ENCODE measurements around the gene GINS2. TPM values are rescaled to one million over a fixed set of nuclear protein-coding genes. Genes with fewer than 3 reads are reported as not detected.

Gene GINS2
- total and polyA plus RNA-seq, 8 donors = 0.37 to 1.9 (median 0.79) TPM

- Histone ChIP-seq H3K4me1 (no peaks in the 10 kb centered on the region), H3K27me3 (no peaks in the 10 kb centered on the region), H3K27ac (no peak overlapping the region), H3K9me3 (no peaks in the 10 kb centered on the region), H3K36me3 (no peaks in the 10 kb centered on the region), H3K4me3 (no peak overlapping the region)
- intact Hi-C loops (cut with DNase I) = loop anchor here in 2 of 3 donors (5.0 to 10.0 kb wide), 2 partner anchors 48 to 441 kb away; no protein-coding TSS in a partner anchor
- ATAC-seq (no peak), FAIRE-seq (no peak), DNase-seq (no peak)
- WGBS, 2 donors = 82 to 83% methylated on average over 22 of the region's 22 CpGs
- TF ChIP-seq, protein P1, sequence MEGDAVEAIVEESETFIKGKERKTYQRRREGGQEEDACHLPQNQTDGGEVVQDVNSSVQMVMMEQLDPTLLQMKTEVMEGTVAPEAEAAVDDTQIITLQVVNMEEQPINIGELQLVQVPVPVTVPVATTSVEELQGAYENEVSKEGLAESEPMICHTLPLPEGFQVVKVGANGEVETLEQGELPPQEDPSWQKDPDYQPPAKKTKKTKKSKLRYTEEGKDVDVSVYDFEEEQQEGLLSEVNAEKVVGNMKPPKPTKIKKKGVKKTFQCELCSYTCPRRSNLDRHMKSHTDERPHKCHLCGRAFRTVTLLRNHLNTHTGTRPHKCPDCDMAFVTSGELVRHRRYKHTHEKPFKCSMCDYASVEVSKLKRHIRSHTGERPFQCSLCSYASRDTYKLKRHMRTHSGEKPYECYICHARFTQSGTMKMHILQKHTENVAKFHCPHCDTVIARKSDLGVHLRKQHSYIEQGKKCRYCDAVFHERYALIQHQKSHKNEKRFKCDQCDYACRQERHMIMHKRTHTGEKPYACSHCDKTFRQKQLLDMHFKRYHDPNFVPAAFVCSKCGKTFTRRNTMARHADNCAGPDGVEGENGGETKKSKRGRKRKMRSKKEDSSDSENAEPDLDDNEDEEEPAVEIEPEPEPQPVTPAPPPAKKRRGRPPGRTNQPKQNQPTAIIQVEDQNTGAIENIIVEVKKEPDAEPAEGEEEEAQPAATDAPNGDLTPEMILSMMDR (IDR thresholded peaks at IDR 0.05) = no peak
Measured at GRCh38 chr16:85715169-85716021, 26.6 kb upstream of the GINS2 start.

DNA sequence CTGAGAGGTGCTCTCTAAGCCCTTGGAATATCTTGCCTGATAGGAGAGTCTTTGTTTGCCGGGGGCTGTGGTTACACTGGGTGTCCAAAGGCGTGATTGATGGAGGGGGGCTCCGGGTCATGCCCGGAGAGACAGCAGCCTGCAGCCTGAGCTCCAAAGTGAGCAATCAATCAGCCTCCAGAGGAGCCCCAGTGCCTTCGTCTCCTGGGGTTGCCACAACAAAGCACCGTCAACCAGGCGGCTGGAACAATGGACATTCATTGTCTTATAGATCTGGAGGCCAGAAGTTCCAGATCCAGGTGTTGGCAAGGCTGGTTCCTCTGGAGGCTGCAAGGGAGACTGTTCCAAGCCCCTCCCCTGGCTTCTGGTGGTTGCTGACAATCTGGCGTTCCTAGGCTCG, 24.0 kb upstream of the GINS2 start:
- 57 to 59% methylated on average over 9 of the region's 9 CpGs for WGBS, 2 donors

DNA sequence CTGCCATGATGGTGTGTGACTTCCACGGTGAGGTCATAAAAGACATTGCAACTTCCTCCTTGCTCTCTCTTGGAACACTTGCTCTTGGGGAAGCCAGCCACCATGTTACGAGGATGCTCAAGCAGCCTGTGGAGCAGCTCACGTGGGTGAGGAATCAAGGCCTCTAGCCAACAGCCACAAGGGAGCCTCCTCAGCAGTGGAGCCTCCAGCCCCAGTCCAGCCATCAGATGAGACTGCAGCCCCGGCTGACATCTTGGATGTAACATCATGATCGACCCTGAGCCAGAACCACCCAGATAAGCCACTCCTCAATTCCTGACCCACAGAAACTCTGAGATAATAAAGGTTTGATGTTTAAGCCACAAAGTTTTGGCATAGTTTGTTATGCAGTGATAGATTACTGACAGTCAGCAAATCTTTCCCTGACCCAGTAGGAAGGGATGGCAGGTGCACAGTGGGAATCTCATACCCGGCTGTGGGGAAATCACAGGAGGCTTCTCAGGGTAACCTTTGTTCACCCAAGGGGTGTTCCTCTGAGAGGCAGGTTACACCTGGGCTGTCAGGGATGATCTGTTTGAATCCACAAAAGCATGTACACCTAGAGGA, 23.3 kb upstream of the GINS2 start:
- FAIRE-seq (no peak), DNase-seq (no peak), ATAC-seq (no peak)
- H3K4me1 ChIP-seq = no peaks in the 10 kb centered on the region
- H3K27ac ChIP-seq = no peak overlapping the region
- no peaks in the 10 kb centered on the region for H3K9me3 ChIP-seq
- no peaks in the 10 kb centered on the region for H3K27me3 ChIP-seq
- H3K4me3 ChIP-seq = no peak overlapping the region
- H3K36me3 ChIP-seq = no peaks in the 10 kb centered on the region
- whole genome bisulfite sequencing, 2 donors = 94 to 96% methylated on average over 6 of the region's 6 CpGs
- TF ChIP-seq, protein P1 (IDR thresholded peaks at IDR 0.05) = no peak
- intact Hi-C loops (cut with DNase I) = loop anchor here in 1 of 3 donors (10.0 kb wide), 1 partner anchor 437 kb away; no protein-coding TSS in a partner anchor

More for the DNA sequence above, 24.0 kb upstream of the GINS2 start:
- DNase-seq (no peak), ATAC-seq (no peak), FAIRE-seq (no peak)
- TF ChIP-seq, protein P1 (IDR thresholded peaks at IDR 0.05) = no peak
- Histone ChIP-seq H3K27ac (no peak overlapping the region), H3K9me3 (no peaks in the 10 kb centered on the region), H3K27me3 (no peaks in the 10 kb centered on the region), H3K36me3 (no peaks in the 10 kb centered on the region), H3K4me3 (no peak overlapping the region), H3K4me1 (no peaks in the 10 kb centered on the region)
- intact Hi-C loops (cut with DNase I) = loop anchor here in 1 of 3 donors (10.0 kb wide), 1 partner anchor 438 kb away; no protein-coding TSS in a partner anchor

GRCh38 chr16:85710732-85711131, 22.0 kb upstream of the GINS2 start:
- Histone ChIP-seq H3K4me3 (no peak overlapping the region), H3K27ac (no peak overlapping the region), H3K4me1 (no peaks in the 10 kb centered on the region), H3K36me3 (no peaks in the 10 kb centered on the region), H3K27me3 (no peaks in the 10 kb centered on the region), H3K9me3 (no peaks in the 10 kb centered on the region)
- DNase-seq = no peak
- intact Hi-C loops (cut with DNase I) = loop anchor here in 1 of 3 donors (10.0 kb wide), 1 partner anchor 436 kb away; no protein-coding TSS in a partner anchor
- ATAC-seq = no peak
- WGBS, 2 donors = 92 to 95% methylated on average over 9 of the region's 9 CpGs
- TF ChIP-seq, protein P1 (IDR thresholded peaks at IDR 0.05) = no peak
- FAIRE-seq = no peak

All from pancreas (tissue), 10 donors.